Sigmoid colon (tissue), 7 donors: Measurements from ENCODE around the gene CDH7. TPM values are rescaled to one million over a fixed set of nuclear protein-coding genes. Genes with fewer than 3 reads are reported as not detected.

Experiments
- DNase-seq: peaks from one replicate; pipeline ENCODE4 v3.0.0-alpha.2; 2019
- H3K27ac ChIP-seq, 4 donors: fragments of 200-600 bp; sonication (generic); one replicate each; pipeline ENCODE4 v1.5.1; 2016 to 2019; ENCODE audit warnings: mild to moderate bottlenecking in 1 of 4
- H3K27me3 ChIP-seq, 3 donors: fragments of 200-600 bp; sonication (generic); one replicate each; pipeline ENCODE4 v1.5.1; 2019; ENCODE audit warnings: mild to moderate bottlenecking in 1 of 3
- H3K36me3 ChIP-seq, 4 donors: fragments of 200-600 bp; sonication (generic); one replicate each; pipeline ENCODE4 v1.5.1; 2016 to 2019
- H3K4me1 ChIP-seq, 4 donors: fragments of 200-600 bp; sonication (generic); one replicate each; pipeline ENCODE4 v1.5.1; 2017 to 2019
- H3K4me3 ChIP-seq, 4 donors: fragments of 200-600 bp; sonication (generic); one replicate each; pipeline ENCODE4 v1.5.1; 2017 to 2019; ENCODE audit warnings: mild to moderate bottlenecking in 2 of 4, moderate library complexity in 1 of 4
- H3K9me3 ChIP-seq, 4 donors: fragments of 200-600 bp in 3 of 4; sonication (generic) in 3 of 4; one replicate each; pipeline versions ENCODE4 v1.5.1 to v1.6.1; 2013 to 2019
- CTCF ChIP-seq, 4 experiments: fragments of 450-650 bp in 3 of 4; fragments of 200-600 bp in 1 of 4; IDR thresholded peaks; one replicate each; pipeline ENCODE4 v1.5.1; 2016 to 2019; ENCODE audit warnings: antibody characterized with exemption in 4 of 4, mild to moderate bottlenecking in 3 of 4, moderate library complexity in 2 of 4
- EP300 ChIP-seq, 4 donors: sonication (generic); formaldehyde crosslinking; IDR thresholded peaks; one replicate each; pipeline ENCODE4 v1.6.1; 2017; ENCODE audit warnings: antibody characterized with exemption in 4 of 4
- POLR2A ChIP-seq, 2 donors: fragments of 450-650 bp; IDR thresholded peaks; one replicate each; pipeline ENCODE4 v1.6.1; 2016; ENCODE audit warnings: antibody characterized with exemption in 2 of 2, mild to moderate bottlenecking in 2 of 2, moderate library complexity in 2 of 2
- POLR2AphosphoS5 ChIP-seq, 4 donors: sonication (generic); formaldehyde crosslinking; IDR thresholded peaks; one replicate each; pipeline ENCODE4 v1.6.1; 2017; ENCODE audit warnings: antibody characterized with exemption in 4 of 4
- WGBS, 2 donors: extraction: QIAGEN DNeasy Blood & Tissue Kit; methylation state at CpG; one replicate each; pipeline ENCODE4 v1.1.7; 2013; 5-methylcytosine and 5-hydroxymethylcytosine counted together
- intact Hi-C: fragments of 100-400 bp; cut with DNase I; formaldehyde crosslinking; loops from one replicate; pipeline ENCODE4 v1.15.1; 2023
- polyA plus RNA-seq, 3 donors: library from polyadenylated mRNA; stranded (reverse); fragments of 200-250 nt; gene quantifications; one replicate each; pipeline ENCODE4 v1.2.3, GENCODE V29; 2013
- total RNA-seq, 4 donors: library from RNA; depleted of rRNA; stranded (reverse); fragments of >200 nt; gene quantifications; one replicate each; pipeline ENCODE4 v1.1.0, GENCODE V29; 2016
- donor health status: healthy with polysubstance abuse.
- donor health status: Bipolar disorder and iron deficiency.
- donor health status: healthy.

The CDH7 gene
- total and polyA plus RNA-seq, 7 donors, result 0.01 TPM; not detected in 6

DNA sequence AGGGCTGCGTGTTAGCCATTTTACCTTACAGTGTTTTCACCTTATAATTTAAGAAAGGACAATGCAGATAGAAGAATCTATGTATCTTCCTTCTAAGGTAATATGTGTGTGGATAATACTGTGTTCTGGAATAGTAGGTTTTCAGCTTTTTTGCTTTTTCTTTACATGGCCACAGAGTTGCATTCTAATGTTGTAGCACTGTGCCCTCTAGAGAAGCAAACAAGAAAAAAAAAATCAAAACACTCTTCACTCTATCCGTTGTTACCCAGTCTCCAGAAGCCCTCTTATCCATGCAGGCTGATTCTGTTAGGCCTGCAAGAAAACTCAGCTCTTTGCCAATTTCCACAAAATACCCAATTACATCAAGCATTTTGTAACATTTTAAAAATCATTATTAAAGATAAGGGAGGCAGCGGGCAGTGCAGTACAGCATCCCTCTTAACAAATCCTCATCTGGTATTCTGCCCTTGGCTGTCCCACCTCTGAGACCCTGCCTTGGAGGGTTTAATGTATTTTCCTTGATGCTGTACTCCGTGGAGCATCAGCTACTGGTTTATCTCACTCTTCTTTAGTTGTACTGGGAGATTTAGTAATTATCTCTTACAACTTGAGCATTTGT, 41.8 kb downstream of the CDH7 start:
- WGBS, 2 donors, result 77 to 81% methylated on average over 4 of the region's 4 CpGs

GRCh38 chr18:65808759-65809158, 57.9 kb downstream of the CDH7 start:
- intact Hi-C loops, result no loop called here
- WGBS, 2 donors, result 66 to 80% methylated on average over 6 of the region's 6 CpGs
- H3K36me3 ChIP-seq, result no peaks in the 10 kb centered on the region
- no peaks in the 10 kb centered on the region for H3K9me3 ChIP-seq
- no peak overlapping the region for H3K4me3 ChIP-seq
- H3K27ac ChIP-seq, result no peak overlapping the region
- no peak for DNase-seq
- no peaks in the 10 kb centered on the region for H3K27me3 ChIP-seq
- no peaks in the 10 kb centered on the region for H3K4me1 ChIP-seq
- TF ChIP-seq CTCF (IDR thresholded peaks at IDR 0.05) (no peak), EP300 (IDR thresholded peaks at IDR 0.05) (no peak), POLR2AphosphoS5 (IDR thresholded peaks at IDR 0.05) (no peak), POLR2A (IDR thresholded peaks at IDR 0.05) (no peak)

More for the DNA sequence above, 41.8 kb downstream of the CDH7 start:
- DNase-seq, result no peak
- H3K9me3 ChIP-seq, result no peaks in the 10 kb centered on the region
- no peaks in the 10 kb centered on the region for H3K36me3 ChIP-seq
- no peak overlapping the region for H3K27ac ChIP-seq
- no peaks in the 10 kb centered on the region for H3K4me1 ChIP-seq
- TF ChIP-seq POLR2A (IDR thresholded peaks at IDR 0.05), result no peak
- TF ChIP-seq POLR2AphosphoS5 (IDR thresholded peaks at IDR 0.05), result no peak
- TF ChIP-seq EP300 (IDR thresholded peaks at IDR 0.05), result no peak
- TF ChIP-seq CTCF (IDR thresholded peaks at IDR 0.05), result no peak
- no peak overlapping the region for H3K4me3 ChIP-seq
- no peaks in the 10 kb centered on the region for H3K27me3 ChIP-seq
- intact Hi-C loops, result no loop called here

GRCh38 chr18:65811307-65811706, 60.5 kb downstream of the CDH7 start:
- H3K27ac ChIP-seq, result no peak overlapping the region
- no peaks in the 10 kb centered on the region for H3K9me3 ChIP-seq
- H3K4me3 ChIP-seq, result no peak overlapping the region
- no peak for DNase-seq
- H3K4me1 ChIP-seq, result no peaks in the 10 kb centered on the region
- no peaks in the 10 kb centered on the region for H3K27me3 ChIP-seq
- TF ChIP-seq CTCF (IDR thresholded peaks at IDR 0.05) (no peak), POLR2A (IDR thresholded peaks at IDR 0.05) (no peak), POLR2AphosphoS5 (IDR thresholded peaks at IDR 0.05) (no peak), EP300 (IDR thresholded peaks at IDR 0.05) (no peak)
- no peaks in the 10 kb centered on the region for H3K36me3 ChIP-seq
- intact Hi-C loops, result no loop called here
- 59 to 74% methylated on average over 4 of the region's 4 CpGs for WGBS, 2 donors

- WGBS, 2 donors, result 47 to 85% methylated on average over 2 of the region's 2 CpGs
- H3K36me3 ChIP-seq, result no peaks in the 10 kb centered on the region
- DNase-seq, result no peak
- no peak overlapping the region for H3K27ac ChIP-seq
- no peak overlapping the region for H3K4me3 ChIP-seq
- H3K4me1 ChIP-seq, result no peaks in the 10 kb centered on the region
- no peaks in the 10 kb centered on the region for H3K27me3 ChIP-seq
- TF ChIP-seq EP300 (IDR thresholded peaks at IDR 0.05) (no peak), CTCF (IDR thresholded peaks at IDR 0.05) (no peak), POLR2AphosphoS5 (IDR thresholded peaks at IDR 0.05) (no peak), POLR2A (IDR thresholded peaks at IDR 0.05) (no peak)
- H3K9me3 ChIP-seq, result no peaks in the 10 kb centered on the region
- intact Hi-C loops, result no loop called here
These were observed 64.7 kb downstream of the CDH7 start for GRCh38 chr18:65815506-65815905.

DNA sequence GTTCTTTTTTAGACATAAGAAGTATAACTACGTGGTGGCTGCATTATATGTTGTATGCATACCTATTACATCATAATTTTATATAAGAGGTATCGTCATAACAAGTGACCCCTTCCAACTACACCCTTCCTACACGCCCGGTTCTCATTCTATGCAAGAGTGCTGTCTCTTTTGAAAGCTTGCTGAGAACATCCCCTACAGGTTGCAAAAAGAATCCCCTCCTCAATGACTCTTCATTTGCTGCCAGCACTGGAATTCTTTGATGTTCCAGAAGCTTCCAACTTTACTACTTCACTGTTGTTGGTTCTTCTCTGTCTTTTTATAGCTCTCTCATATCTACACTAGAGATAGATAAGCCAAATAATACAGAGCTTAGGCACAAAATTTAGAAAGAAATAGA, 66.4 kb downstream of the CDH7 start:
- Histone ChIP-seq H3K4me1 (no peaks in the 10 kb centered on the region), H3K4me3 (no peak overlapping the region), H3K27me3 (no peaks in the 10 kb centered on the region), H3K9me3 (no peaks in the 10 kb centered on the region), H3K36me3 (no peaks in the 10 kb centered on the region), H3K27ac (no peak overlapping the region)
- DNase-seq, result no peak
- TF ChIP-seq CTCF (IDR thresholded peaks at IDR 0.05) (no peak), POLR2AphosphoS5 (IDR thresholded peaks at IDR 0.05) (no peak), POLR2A (IDR thresholded peaks at IDR 0.05) (no peak), EP300 (IDR thresholded peaks at IDR 0.05) (no peak)
- WGBS, 2 donors, result 58 to 74% methylated on average over 4 of the region's 4 CpGs
- intact Hi-C loops, result no loop called here
